ENCODE data around the gene ESD.
"Not testable (repeated sequence)": the region's sequence is repeated elsewhere in the genome, so short reads cannot be mapped to it uniquely, and the experiment has no call there.

Gene ESD

DNA sequence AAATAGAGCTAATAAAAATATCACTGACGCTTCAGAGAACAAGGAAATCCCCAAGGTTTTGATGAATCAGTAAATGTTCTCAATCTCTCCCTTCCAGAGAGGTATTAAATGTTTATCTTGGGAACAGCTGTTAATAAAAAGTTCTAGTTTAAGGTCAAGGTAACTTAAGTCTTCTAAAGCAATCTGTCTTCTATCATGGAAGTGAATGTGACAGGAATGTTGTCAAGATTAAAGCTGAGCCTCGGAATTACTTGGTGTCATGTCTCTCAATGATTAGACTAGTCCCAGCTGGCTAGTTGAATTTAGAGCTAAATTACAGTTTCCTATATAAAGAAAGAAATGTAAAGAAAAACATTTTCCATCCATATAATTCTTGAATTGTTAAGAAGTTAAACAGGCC is 23.4 kb downstream of the ESD start:
- Mint-ChIP-seq H3K9me3 (no peaks in the 10 kb centered on the region), H3K27me3 (ENCODE audit: low read depth, poor library complexity) (no peaks in the 10 kb centered on the region), H3K4me3 (no peak overlapping the region), H3K4me1 (no peaks in the 10 kb centered on the region), H3K36me3 (ENCODE audit: low read depth) (peaks cover 81% of the 10 kb centered on the region), H3K27ac (no peak overlapping the region)
- TF ChIP-seq, protein P1, sequence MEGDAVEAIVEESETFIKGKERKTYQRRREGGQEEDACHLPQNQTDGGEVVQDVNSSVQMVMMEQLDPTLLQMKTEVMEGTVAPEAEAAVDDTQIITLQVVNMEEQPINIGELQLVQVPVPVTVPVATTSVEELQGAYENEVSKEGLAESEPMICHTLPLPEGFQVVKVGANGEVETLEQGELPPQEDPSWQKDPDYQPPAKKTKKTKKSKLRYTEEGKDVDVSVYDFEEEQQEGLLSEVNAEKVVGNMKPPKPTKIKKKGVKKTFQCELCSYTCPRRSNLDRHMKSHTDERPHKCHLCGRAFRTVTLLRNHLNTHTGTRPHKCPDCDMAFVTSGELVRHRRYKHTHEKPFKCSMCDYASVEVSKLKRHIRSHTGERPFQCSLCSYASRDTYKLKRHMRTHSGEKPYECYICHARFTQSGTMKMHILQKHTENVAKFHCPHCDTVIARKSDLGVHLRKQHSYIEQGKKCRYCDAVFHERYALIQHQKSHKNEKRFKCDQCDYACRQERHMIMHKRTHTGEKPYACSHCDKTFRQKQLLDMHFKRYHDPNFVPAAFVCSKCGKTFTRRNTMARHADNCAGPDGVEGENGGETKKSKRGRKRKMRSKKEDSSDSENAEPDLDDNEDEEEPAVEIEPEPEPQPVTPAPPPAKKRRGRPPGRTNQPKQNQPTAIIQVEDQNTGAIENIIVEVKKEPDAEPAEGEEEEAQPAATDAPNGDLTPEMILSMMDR (IDR thresholded peaks at IDR 0.05) = no peak
- no peak for DNase-seq

DNA sequence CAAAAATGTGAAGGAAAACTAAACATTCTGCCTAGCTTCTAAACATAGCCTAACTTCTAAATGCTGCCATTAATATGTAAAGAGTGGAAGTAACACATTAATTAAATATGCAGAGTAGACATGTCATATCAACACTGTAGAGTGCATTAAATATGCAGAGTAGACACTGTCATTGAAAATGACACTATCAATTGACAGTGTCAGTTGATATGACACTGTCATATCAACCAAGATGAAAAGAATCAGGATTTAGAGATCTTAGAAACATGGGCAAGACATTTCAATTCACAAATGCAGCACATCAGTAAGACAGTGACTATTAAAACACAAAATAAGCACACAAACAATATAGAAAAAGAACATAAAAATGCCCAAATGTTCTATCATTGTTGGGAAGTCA is 25.3 kb downstream of the ESD start:
- H3K4me3 Mint-ChIP-seq = no peak overlapping the region
- no peaks in the 10 kb centered on the region for H3K9me3 Mint-ChIP-seq
- no peaks in the 10 kb centered on the region for H3K27me3 Mint-ChIP-seq (ENCODE audit: low read depth, poor library complexity)
- no peaks in the 10 kb centered on the region for H3K4me1 Mint-ChIP-seq
- H3K27ac Mint-ChIP-seq = no peak overlapping the region
- H3K36me3 Mint-ChIP-seq (ENCODE audit: low read depth) = peaks cover 68% of the 10 kb centered on the region
- TF ChIP-seq, protein P1 (IDR thresholded peaks at IDR 0.05) = no peak
- no peak for DNase-seq

- H3K27me3 Mint-ChIP-seq (ENCODE audit: low read depth, poor library complexity); H3K4me1 Mint-ChIP-seq; DNase-seq; H3K9me3 Mint-ChIP-seq; H3K4me3 Mint-ChIP-seq; H3K27ac Mint-ChIP-seq: not testable (repeated sequence)
- H3K36me3 Mint-ChIP-seq (ENCODE audit: low read depth) = peaks cover 53% of the 10 kb centered on the region
These were observed 27.0 kb downstream of the ESD start for GRCh38 chr13:46769925-46770324.

DNA sequence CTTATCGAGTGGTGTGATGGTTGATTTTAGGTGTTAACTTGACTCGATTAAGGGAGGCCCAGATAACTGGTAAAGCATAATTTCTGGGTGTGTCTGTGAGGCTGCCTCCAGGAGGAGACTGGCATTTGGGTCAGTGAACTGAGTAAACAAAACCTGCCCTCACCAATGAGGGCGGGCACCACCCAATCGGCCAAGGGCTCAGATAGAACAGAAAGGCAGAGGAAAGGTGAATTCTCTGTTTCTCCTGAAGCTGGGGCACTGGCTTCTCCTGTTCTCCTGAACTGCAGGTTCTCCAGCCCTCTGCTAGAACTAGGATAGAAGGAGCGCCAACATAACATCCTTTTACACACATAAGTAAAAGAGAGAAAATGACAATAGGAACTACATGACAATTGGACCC is 35.1 kb downstream of the ESD start:
- Mint-ChIP-seq H3K36me3 (ENCODE audit: low read depth) (no peaks in the 10 kb centered on the region), H3K4me1 (peaks cover 27% of the 10 kb centered on the region), H3K9me3 (no peaks in the 10 kb centered on the region), H3K4me3 (no peak overlapping the region), H3K27ac (no peak overlapping the region), H3K27me3 (ENCODE audit: low read depth, poor library complexity) (peaks cover 3% of the 10 kb centered on the region)
- DNase-seq = no peak
- TF ChIP-seq, protein P1 (IDR thresholded peaks at IDR 0.05) = no peak

GRCh38 chr13:46761174-46761573 is 35.8 kb downstream of the ESD start:
- TF ChIP-seq, protein P1 (IDR thresholded peaks at IDR 0.05) = no peak
- H3K9me3 Mint-ChIP-seq = no peaks in the 10 kb centered on the region
- H3K4me3 Mint-ChIP-seq = no peak overlapping the region
- H3K27ac Mint-ChIP-seq = peak overlapping the region; percentile 21
- no peaks in the 10 kb centered on the region for H3K36me3 Mint-ChIP-seq (ENCODE audit: low read depth)
- no peak for DNase-seq
- H3K27me3 Mint-ChIP-seq (ENCODE audit: low read depth, poor library complexity) = peaks cover 3% of the 10 kb centered on the region
- H3K4me1 Mint-ChIP-seq = peaks cover 27% of the 10 kb centered on the region

GRCh38 chr13:46759846-46760245 is 37.1 kb downstream of the ESD start:
- Mint-ChIP-seq H3K9me3 (no peaks in the 10 kb centered on the region), H3K27ac (peak overlapping the region; percentile 88), H3K4me1 (peaks cover 27% of the 10 kb centered on the region), H3K4me3 (no peak overlapping the region), H3K27me3 (ENCODE audit: low read depth, poor library complexity) (peaks cover 3% of the 10 kb centered on the region), H3K36me3 (ENCODE audit: low read depth) (no peaks in the 10 kb centered on the region)
- TF ChIP-seq, protein P1 (IDR thresholded peaks at IDR 0.05) = no peak
- DNase-seq = no peak

Data from nephron progenitor cell (in vitro differentiated cells).